Ammon's horn (tissue), 1 donor: ENCODE results near the gene SERPINA3.

Experiments used
- DNase-seq: peaks from one replicate; pipeline ENCODE4 v3.0.0-alpha.2; 2016; ENCODE audit warnings: low spot score

The SERPINA3 gene

DNA sequence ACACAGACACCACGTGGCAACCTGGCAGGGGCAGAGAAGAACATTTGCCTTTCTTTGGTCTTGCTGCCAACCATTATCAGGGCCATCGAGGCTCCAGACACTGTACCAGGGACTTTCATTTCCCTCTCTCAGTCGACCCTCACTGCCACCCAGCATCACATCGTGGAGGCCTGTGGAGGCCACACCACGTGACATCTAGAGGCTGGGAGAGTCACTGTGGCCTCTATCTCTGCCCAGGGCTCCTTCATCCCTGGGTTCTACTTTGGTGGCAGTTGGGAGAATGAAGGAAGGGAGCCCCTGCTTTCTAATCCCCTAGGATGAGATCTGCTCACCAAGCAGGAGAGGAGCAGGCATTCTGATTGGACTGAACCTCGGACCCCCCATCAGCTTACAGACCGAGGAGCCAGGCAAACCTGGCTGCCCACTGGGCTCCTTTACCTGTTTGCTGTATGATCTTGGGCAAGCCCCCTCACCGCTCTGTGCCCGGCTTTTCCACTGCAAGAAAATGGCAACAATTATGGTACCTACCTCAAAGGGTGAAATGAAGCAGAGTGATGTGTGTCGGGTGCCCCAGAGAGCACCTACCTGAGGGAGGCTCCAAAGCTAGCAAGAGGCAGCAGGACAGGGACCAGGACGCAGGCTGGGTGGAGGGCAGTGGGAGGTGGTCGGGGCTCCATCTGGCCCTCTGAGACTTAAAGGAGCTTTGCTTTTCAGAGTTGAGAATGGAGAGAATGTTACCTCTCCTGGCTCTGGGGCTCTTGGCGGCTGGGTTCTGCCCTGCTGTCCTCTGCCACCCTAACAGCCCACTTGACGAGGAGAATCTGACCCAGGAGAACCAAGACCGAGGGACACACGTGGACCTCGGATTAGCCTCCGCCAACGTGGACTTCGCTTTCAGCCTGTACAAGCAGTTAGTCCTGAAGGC is 1.8 kb downstream of the SERPINA3 start:
- DNase-seq = no peak

DNA sequence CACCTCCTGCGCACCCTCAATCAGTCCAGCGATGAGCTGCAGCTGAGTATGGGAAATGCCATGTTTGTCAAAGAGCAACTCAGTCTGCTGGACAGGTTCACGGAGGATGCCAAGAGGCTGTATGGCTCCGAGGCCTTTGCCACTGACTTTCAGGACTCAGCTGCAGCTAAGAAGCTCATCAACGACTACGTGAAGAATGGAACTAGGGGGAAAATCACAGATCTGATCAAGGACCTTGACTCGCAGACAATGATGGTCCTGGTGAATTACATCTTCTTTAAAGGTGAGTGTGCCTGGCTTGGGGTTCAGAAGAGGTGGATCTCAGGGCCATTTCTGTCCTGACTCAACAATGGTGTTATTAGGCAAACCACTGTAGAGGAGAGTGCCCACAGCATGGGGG is 2.6 kb downstream of the SERPINA3 start:
- no peak for DNase-seq

- DNase-seq = no peak
Measured at GRCh38 chr14:94615254-94615653, 3.1 kb downstream of the SERPINA3 start.

GRCh38 chr14:94615823-94616570 is 3.8 kb downstream of the SERPINA3 start:
- DNase-seq = no peak

DNA sequence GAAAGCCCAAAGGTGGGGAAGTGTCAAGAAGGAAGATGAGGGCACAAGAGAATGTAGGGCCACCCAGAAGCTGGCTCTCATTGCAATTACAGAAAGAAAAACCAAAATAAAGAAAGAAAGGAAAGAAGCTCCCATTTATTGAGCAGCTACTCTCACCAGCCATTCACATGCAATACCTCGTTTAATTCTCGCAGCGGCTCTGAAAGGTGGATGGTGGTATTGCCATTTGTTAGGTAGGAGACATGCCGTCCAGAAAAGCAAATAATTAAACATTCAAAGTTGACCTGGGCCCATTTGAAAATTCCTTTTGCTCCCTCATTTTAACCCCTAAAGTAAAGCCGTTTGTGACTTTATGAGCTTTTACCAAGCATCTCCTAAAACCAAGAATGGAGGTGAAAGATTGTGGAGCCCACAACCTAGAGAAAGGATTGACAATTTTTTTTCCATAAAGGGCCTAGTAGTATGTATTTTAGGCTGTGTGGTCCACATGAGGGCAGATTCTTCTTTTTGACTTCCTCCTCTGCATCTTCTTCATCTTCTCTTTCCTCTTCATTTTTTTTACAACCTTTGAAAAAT is 5.3 kb downstream of the SERPINA3 start:
- no peak for DNase-seq

DNA sequence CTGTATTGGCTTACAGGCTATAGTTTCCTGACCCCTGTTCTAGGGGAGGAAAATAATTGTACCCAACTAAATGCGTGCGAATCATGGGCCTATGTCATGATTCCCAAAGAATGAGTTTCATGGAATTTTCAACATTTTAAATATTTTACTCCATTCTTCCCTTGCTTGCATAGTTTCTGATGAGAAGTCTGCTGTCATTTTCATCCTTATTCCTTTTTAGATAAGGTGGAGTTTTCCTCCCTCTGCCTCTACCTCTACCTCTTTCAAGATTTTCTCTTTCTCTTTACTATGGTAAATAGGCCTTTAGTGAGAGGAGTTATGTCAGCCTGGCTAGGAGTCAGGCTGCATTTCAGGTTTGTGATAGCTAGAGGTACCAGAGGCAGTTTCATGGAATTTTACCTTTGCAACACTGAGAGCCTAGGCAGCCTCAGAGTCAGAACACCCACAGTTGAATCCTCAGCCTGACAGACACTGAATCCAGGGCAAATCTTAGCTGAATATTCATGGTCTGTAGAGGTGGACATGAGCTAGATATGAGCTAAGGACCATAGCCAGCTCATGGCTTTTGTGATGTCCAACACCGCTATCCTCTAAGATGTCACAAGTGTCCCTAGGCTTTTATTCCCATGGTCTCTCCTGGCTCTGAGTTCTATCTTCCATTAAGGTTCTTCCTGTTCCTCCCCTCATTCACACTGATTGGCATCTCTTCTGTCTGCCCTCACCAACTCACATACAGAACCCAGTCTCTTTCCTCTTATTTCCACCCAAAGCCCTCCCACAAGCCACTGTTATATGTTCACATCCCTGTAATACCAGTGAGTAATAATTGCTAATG is 6.0 kb downstream of the SERPINA3 start:
- no peak for DNase-seq

- no peak for DNase-seq
Measured at GRCh38 chr14:94619297-94619696, 7.1 kb downstream of the SERPINA3 start.

DNA sequence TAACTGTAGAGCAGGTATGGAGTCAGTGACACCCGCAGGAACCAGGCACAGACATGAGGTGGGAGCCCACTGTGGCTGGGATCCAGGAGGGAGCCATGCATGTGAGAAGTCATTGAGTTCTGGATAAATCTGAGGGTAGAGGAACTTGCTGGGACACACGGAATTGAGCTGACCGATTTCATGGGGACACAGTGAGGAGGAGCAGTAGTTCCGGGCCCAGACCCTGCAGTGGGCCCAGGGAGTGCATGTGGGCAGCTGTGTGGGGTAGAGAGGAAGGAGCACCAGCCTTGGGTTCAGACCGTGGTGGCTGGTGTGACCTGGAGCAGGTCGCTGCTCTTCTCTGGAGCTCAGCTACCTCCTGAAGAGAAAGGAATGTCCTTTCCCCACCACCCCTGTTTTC is 8.4 kb downstream of the SERPINA3 start:
- DNase-seq = no peak

GRCh38 chr14:94621358-94622134 is 9.4 kb downstream of the SERPINA3 start:
- DNase-seq = no peak

GRCh38 chr14:94622653-94623421 is 10.6 kb downstream of the SERPINA3 start:
- DNase-seq = no peak

DNA sequence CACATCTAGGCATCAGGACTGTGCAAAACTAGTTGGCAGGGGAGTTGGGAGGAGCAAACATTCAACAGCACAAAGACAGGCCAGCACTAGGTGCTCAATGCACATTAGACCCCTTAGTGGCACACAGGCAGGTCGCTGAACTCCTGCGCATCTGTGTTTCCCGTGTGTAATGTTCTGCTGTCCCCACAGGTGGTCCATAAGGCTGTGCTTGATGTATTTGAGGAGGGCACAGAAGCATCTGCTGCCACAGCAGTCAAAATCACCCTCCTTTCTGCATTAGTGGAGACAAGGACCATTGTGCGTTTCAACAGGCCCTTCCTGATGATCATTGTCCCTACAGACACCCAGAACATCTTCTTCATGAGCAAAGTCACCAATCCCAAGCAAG is 11.2 kb downstream of the SERPINA3 start:
- DNase-seq = no peak

GRCh38 chr14:94623856-94624499 is 11.8 kb downstream of the SERPINA3 start:
- DNase-seq = no peak

GRCh38 chr14:94624537-94625352 is 12.6 kb downstream of the SERPINA3 start:
- no peak for DNase-seq

GRCh38 chr14:94625353-94625635 is 13.1 kb downstream of the SERPINA3 start:
- DNase-seq = no peak

- no peak for DNase-seq
Measured at GRCh38 chr14:94628578-94628977, 16.4 kb downstream of the SERPINA3 start.

DNA sequence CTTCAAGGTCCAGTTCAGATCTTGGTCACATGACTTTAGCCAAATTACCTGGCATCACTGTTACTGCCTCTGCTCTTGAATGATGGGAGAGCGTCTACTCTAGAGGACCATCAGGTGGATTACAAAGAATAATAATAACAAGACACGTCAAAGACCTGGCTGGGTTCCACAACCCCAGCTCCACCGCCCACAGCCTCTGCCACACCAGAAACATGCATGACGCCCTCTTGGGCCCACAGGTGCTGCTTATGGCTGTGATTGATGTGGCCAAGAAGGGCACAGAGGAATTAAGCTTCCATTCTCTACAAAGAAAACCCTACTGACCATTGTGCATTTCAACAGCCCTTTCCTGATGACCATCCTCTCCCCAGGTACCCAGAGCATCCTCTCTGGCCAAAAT is 18.2 kb downstream of the SERPINA3 start:
- DNase-seq = no peak

GRCh38 chr14:94631050-94631449 is 18.9 kb downstream of the SERPINA3 start:
- DNase-seq = no peak

DNA sequence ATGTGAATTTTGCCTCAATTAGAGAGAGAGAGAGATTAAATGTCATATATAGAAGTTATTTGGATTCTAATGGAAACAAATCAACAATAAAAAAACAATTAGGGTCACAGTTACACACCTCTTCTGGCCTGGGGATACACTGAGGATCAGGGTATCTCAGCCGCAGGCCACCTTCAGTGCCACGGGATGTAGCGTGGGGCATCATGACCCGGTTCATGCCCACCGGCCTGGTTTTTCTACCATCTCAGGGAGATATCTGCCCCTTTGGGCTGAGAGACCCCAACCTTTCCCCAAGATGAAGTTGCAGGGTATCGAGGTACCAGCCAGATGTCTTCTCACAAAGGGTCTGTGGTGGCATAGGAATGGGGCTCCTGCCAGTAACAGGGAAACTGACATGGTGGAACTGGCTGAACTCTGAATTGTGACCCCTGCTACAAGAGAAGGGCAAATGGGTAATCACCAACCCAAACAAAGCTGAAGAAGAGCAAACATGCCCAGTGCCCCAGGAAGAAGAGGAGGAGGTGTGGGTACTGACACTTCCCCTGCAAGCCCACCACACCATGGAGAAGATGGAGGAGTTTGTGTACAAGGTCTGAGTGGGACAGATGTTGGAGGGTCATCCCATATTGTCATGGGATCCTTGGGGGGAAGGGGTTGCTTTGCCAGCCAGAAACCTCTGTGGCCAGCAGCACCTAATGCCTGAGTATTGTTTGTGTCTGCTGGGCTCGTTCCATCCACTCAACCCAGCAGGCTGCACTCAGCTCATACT is 19.5 kb downstream of the SERPINA3 start:
- no peak for DNase-seq

DNA sequence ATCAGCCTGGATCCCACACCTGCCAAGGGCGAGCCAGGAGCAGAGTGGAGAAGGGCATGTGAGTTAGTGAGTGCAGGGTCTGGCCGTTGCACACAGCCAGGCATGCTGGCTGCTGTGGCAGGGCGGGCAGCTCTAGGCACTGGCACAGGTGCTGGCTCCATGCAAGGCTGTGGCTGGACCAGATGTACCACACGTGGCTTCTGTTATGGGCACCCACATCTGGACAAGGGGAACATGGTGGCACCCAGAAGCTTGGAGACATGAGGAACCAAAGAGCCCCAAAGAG is 20.1 kb downstream of the SERPINA3 start:
- DNase-seq = no peak
